Cardiac fibroblast (primary cell): ENCODE results near the gene SCGB3A1.

Source experiments
- DNase-seq, 2 donors: peaks; one replicate each; pipeline versions ENCODE4 v3.0.0 to v3.0.0-alpha.2; 2010; ENCODE audit warnings: low read depth in 2 of 2
- H3K4me3 ChIP-seq, 2 donors: replicated peaks in 1 of 2; 1 replicate in 1 of 2; 2 replicates in 1 of 2; pipeline ENCODE4 v1.5.1; 2011; ENCODE audit warnings: low read depth in 2 of 2, low read length in 2 of 2, mild to moderate bottlenecking in 2 of 2, moderate library complexity in 1 of 2
- CTCF ChIP-seq: IDR thresholded peaks from one replicate; pipeline ENCODE4 v1.5.1; 2011; ENCODE audit warnings: low read depth, mild to moderate bottlenecking, low read length, inconsistent platforms

Gene SCGB3A1

GRCh38 chr5:180628827-180629750 is 37.8 kb upstream of the SCGB3A1 start:
- TF ChIP-seq CTCF: no peak
- no peak overlapping the region for H3K4me3 ChIP-seq
- DNase-seq: no peak

GRCh38 chr5:180628211-180628610 is 36.9 kb upstream of the SCGB3A1 start:
- no peak for DNase-seq
- no peak overlapping the region for H3K4me3 ChIP-seq
- no peak for TF ChIP-seq CTCF

GRCh38 chr5:180627386-180628120 is 36.3 kb upstream of the SCGB3A1 start:
- no peak for TF ChIP-seq CTCF
- no peak for DNase-seq
- H3K4me3 ChIP-seq: no peak overlapping the region

- no peak overlapping the region for H3K4me3 ChIP-seq
- DNase-seq: no peak
- TF ChIP-seq CTCF: no peak
Measured at GRCh38 chr5:180626661-180627385, 35.5 kb upstream of the SCGB3A1 start.

- H3K4me3 ChIP-seq: no peak overlapping the region
- DNase-seq: no peak
- no peak for TF ChIP-seq CTCF
Measured at GRCh38 chr5:180625791-180626660, 34.7 kb upstream of the SCGB3A1 start.

- TF ChIP-seq CTCF: no peak
- H3K4me3 ChIP-seq: no peak overlapping the region
- no peak for DNase-seq
Measured at GRCh38 chr5:180625125-180625790, 34.0 kb upstream of the SCGB3A1 start.
